Stimulated activated naive CD8-positive, alpha-beta T cell treated with anti-CD3 and anti-CD28 coated beads, Interleukin-15, Interleukin-2, amounts not matched to agents 100 U/mL and 50 U/mL, for 24 hours (primary cell): ENCODE data around the gene CUL7.
"Not testable (repeated sequence)": the region's sequence is repeated elsewhere in the genome, so short reads cannot be mapped to it uniquely, and the experiment has no call there.

Experiments
- ATAC-seq: fragments of 150-1000 bp; cut with Tn5 transposase; one replicate; pipeline ENCODE4 v1.10.0; 2021
- DNase-seq: peaks from one replicate; pipeline ENCODE4 v3.0.0; 2021

The CUL7 gene

GRCh38 chr6:43043310-43043709, 10.3 kb downstream of the CUL7 start:
- ATAC-seq = no peak

GRCh38 chr6:43041475-43041874, 12.2 kb downstream of the CUL7 start:
- not testable (repeated sequence) for ATAC-seq, DNase-seq

More at GRCh38 chr6:43043310-43043709, 10.3 kb downstream of the CUL7 start:
- no peak for DNase-seq

DNA sequence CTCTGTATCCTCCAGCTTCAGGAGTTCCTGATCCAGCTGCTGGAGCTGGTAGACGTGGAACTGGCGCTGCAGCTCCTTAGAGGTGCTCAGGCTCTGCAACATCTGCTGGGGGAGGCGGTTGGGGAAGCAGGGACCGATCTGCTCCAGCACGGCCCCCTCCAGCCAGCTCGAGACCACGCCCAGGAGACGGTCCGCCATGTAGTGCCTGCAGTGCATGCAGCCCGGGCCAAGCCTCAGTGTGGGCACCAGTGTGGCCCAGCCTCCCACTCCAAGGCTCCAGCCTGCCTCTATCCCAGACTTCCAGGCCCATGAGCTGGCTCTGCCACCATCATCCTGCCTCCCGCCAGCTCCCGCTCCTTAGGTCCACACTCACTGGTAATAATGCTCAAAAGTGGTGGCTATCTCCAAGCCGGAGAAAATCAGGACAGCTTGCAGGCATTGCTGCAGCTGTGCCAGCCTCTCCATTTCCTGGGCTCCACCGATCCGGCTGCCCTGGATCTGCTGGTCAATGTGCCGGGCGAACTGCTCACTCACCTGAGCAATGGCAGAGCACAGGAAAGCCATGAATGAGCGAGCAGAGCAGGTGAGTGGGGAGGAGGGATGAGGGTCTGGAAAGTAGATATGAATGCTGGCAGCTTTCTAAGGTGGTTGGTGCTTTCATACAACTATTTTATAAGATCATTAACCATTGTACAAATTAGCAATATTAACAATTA, 13.0 kb downstream of the CUL7 start:
- DNase-seq (no peak), ATAC-seq (no peak)

DNA sequence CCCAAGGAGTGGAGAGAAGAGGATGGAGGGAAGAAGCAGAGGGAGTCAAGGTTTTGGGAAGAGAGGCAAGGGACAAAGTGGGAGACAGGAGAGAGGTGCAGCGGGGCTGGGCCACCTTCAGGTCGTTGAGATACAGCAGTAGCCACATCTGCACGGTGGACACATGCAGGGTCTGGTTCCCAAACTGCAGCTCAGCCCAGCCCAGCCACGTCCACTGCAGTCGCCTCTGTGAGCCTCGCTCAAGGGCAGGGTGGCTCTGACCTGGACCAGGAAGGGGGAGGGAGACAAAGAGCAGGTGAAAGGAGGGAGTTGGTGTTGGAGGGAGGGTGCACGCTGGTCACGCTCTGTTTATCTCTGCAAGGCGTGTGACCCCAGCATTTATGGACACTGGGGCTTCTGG, 14.9 kb downstream of the CUL7 start:
- DNase-seq (no peak), ATAC-seq (no peak)

- no peak for DNase-seq
- peak; percentile 12 for ATAC-seq
Measured at GRCh38 chr6:43037706-43038105, 15.9 kb downstream of the CUL7 start.

DNA sequence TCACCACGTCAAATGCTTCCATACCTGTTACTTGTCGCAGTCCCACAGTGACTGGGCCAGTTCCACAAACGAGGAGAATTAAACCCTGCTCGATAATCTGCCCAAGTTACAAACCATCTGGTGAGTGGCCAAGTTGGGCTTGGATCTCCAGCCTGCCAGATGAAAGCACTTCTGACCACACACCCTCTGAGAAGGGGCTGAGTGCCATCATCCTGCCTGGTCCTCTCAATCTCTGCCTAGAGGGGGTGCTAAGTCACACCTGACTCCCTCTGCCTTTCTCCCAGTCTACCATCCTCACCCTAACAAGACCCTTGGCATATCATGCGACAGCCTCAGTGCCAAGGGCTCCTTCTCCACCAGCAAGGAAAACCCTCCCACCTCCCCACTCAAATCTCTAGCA, 16.5 kb downstream of the CUL7 start:
- no peak for DNase-seq
- no peak for ATAC-seq

- no peak for DNase-seq
- ATAC-seq = no peak
Measured at GRCh38 chr6:43036712-43037111, 16.9 kb downstream of the CUL7 start.

DNA sequence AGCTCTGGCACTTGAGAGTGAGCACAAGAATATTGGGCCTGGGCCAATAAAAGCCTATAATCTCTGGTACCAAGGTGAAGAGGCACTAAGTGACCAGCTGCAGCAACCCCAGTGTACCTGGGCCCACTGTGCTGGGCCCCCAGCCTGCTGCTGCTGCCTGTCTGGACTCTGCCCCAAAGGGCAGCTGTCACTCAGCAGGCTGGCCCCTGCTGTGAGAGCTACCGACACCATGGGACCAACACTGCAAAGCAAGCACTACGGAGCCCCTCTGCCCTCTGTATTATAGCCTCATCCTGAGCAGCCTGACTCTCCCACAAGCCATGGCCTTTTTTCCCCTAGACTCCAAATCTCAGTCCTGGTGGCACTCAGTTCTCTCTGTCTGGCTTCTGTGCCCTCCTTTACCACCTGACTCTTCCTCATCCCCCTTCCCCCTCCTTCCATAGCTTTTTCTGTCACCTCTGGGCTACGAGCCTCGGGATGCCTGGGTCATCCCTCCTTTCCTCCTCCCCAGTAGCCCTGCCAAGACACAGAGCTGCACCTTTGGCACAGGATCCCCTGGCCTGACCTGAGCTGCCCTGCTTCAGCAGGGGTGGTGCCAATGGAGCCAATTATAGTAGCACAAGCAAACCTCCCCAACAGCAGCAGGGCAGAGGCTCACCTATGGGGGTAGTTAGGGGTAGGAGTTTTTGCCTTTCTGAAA, 18.0 kb downstream of the CUL7 start:
- ATAC-seq (no peak), DNase-seq (no peak)

DNA sequence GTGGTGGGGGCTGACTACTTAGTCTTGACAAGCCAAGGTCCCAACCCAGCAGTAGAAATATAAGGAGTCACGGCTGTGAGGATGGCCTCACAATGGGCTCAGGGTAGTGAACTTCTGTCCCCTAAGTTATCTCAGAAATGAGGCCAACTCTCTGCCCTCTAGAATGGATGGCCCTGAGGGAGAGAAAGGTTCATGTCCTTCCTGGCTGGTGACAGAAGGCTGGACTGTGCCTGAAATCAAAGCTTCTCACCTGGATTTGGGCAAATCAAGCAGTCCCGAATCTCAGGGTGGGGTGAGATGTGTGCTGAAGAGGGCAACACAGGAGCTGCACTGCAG, 19.5 kb downstream of the CUL7 start:
- DNase-seq (no peak), ATAC-seq (no peak)

- DNase-seq = no peak
- ATAC-seq = no peak
Measured at GRCh38 chr6:43033496-43034189, 20.0 kb downstream of the CUL7 start.

DNA sequence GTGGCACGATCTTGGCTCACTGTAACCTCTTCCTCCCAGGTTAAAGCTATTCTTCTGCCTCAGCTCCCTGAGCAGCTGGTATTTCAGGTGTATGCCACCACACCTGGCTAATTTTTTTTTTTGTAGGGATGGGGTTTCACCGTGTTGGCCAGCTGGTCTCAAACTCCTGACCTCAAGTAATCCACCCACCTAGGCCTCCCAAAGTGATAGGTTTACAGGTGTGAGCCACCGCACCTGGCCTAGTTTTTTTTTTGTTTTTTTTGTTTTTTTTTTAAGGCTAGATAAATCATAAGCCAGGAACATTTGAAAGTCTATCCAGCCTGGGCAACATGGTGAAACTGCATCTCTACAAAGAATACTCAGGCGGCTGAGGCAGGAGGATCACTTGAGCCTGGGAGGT, 21.3 kb downstream of the CUL7 start:
- DNase-seq (no peak), ATAC-seq (no peak)

DNA sequence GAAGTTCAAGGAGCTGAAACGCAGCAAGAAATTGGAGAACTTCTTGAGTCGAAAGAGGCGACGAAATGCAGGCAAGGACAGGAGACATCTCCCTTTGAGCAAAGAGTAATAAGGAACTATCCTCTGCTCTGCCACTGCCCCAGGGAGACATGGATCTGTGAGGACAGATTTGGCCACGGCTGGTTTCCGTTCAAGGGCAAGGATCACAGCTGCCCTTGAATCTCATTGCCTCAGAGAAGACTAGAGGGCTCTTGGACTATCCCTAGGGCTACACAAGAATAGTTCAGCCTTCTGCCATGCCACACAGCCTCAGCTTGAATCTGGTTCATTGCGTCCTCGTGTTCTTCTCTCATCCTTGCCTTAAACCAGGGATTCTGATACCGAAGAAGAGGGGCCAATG, 24.5 kb downstream of the CUL7 start:
- ATAC-seq (no peak), DNase-seq (no peak)

- ATAC-seq (no peak), DNase-seq (no peak)
Measured at GRCh38 chr6:43026365-43026764, 27.3 kb downstream of the CUL7 start.

DNA sequence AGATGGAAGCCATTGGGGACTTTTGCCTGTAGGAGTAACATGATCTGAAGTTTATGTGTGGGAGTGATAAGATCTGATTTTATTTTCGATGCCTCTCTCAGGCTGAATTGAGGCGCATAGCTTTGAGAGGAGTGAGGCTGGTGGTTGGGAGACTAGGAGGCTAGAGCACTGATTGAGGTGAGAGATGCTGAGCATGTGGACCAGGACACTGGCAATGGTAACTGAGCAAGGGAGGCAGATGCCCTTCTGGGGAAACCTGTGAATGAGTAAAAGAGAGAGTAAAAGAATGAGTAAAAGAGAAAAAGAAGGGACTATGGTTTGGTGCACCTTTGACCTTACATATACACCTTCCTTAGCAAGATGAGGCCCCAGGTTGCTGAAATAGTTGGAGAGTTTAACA, 29.2 kb downstream of the CUL7 start:
- ATAC-seq (no peak), DNase-seq (no peak)

DNA sequence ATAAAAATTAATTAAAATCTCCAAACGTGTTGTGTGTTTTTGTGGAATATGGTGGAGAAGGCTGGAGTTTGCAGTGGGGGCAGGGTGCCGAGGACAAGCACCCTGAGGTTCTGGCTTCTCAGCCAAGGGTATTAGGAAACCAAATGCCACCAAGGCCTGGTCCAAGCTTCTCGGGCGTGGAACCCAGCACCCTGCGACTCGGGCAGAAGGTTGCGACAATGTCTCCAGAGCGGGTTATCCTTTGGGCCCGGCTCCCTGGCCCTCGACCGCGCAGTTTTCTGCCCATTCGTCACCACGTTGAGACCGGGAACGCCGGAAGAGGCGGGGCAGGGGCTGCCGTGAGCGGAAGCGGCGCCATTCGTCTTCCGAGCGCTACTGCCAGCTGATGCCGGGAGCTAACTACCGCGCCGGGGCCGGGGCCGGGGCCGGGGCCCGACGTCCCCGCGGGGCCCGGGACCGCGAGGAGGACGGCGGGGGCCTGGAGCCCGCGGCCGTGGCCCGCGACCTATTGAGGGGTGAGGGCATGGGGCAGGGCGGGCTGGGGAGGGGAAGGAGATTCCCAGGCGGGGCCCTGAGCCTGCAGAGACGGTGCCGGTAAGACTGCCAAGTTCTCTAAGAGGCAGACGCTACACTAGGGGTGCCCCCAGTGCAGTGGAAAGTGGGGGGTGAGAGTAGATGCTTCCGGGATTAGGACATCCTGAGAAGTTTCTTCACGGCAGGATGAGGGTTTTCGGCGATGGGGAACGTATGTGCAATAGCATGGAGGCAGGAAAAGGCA, 32.2 kb downstream of the CUL7 start, which contains the start of gene RRP36:
Gene RRP36, plus strand, starts transcription at position 354 of the 778 bp plus-strand sequence. Its CDS starts 32 bp downstream, at position 386.
- ATAC-seq (peak; percentile 87), DNase-seq (peak; percentile 84)

- no peak for DNase-seq
- no peak for ATAC-seq
Measured at GRCh38 chr6:43020847-43021246, 32.8 kb downstream of the CUL7 start.

- DNase-seq (no peak), ATAC-seq (no peak)
Measured at GRCh38 chr6:43020052-43020705, 33.5 kb downstream of the CUL7 start.

DNA sequence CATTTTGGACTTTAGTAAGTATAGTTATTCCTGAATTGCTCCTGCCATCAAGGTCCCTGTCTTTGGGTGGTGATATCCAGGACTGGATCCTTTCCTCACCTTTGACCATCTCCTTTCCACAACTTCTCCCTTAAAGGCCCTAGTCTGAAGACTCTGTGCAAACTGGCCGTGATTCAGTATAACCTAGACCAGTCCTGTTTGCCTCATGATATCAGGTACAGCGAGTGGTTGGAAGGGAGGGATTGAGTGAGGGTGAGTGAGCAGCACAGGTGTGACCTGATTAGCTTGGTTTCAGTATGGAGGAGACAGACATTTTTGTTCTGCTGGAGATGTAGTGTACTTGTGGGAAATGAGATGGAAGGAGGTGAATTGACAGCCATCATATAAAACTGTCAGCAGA, 34.5 kb downstream of the CUL7 start:
- no peak for DNase-seq
- ATAC-seq = no peak

- no peak for ATAC-seq
- no peak for DNase-seq
Measured at GRCh38 chr6:43016943-43017334, 36.7 kb downstream of the CUL7 start.

GRCh38 chr6:43016176-43016942, 37.3 kb downstream of the CUL7 start:
- ATAC-seq (no peak), DNase-seq (no peak)

DNA sequence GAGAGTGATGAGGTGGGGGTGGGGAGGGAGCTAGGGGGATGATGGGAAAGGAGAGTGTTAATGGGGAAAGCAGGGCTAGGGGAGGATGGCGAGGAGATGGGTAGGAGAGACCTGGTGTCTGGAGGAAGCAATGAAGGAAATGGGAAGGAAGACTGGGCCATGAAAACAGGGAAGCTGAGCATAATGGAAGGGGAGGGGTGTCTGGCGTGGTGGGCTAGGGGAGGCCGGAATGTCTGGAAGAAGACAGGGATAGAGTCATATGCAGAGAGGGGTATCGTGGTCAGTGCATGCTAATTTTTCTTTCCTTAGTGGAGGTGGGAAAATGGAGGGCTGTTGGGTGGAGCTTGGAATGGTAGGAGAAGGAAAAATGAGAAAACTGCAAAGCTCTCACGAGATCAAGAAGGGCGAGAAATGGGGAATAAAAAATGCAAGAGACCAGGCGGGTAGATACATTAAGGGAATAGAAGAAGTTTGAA, 39.2 kb downstream of the CUL7 start:
- ATAC-seq = no peak
- DNase-seq = no peak
